ENCODE data around the gene TTR. TPM values are rescaled to one million over a fixed set of nuclear protein-coding genes. Genes with fewer than 3 reads are reported as not detected.
A peak's percentile ranks its signal among the peaks of the same experiment; 100 is the strongest.

Gene TTR
- total RNA-seq (2014; rRNA removed; shearing (Covaris generic)): not detected in 2 replicates

GRCh38 chr18:31591628-31592027 lies at the start of gene TTR:
Gene TTR (plus strand): TSS chr18:31591877. CDS start chr18:31591903, 26 bp downstream.
- DNase-seq (ENCODE audit: low read depth): no peak

- peak; percentile 7 for DNase-seq (ENCODE audit: low read depth)
Measured at GRCh38 chr18:31546476-31546875, 45.2 kb upstream of the TTR start.

GRCh38 chr18:31548853-31549252 lies 42.8 kb upstream of the TTR start:
- no peak for DNase-seq (ENCODE audit: low read depth)

- DNase-seq (ENCODE audit: low read depth): no peak
Measured at GRCh38 chr18:31549416-31549815, 42.3 kb upstream of the TTR start.

- DNase-seq (ENCODE audit: low read depth): no peak
Measured at GRCh38 chr18:31551883-31552282, 39.8 kb upstream of the TTR start.

GRCh38 chr18:31553800-31554199 lies 37.9 kb upstream of the TTR start:
- DNase-seq (ENCODE audit: low read depth): peak; percentile 7

GRCh38 chr18:31554776-31555175 lies 36.9 kb upstream of the TTR start:
- DNase-seq (ENCODE audit: low read depth): no peak

- DNase-seq (ENCODE audit: low read depth): peak; percentile 48
Measured at GRCh38 chr18:31555971-31556747, 35.5 kb upstream of the TTR start.

- DNase-seq (ENCODE audit: low read depth): no peak
Measured at GRCh38 chr18:31557446-31557845, 34.2 kb upstream of the TTR start.

GRCh38 chr18:31558567-31558966 lies 33.1 kb upstream of the TTR start:
- DNase-seq (ENCODE audit: low read depth): no peak

- no peak for DNase-seq (ENCODE audit: low read depth)
Measured at GRCh38 chr18:31562726-31563125, 29.0 kb upstream of the TTR start.

- no peak for DNase-seq (ENCODE audit: low read depth)
Measured at GRCh38 chr18:31563778-31564177, 27.9 kb upstream of the TTR start.

GRCh38 chr18:31565345-31565744 lies 26.3 kb upstream of the TTR start:
- DNase-seq (ENCODE audit: low read depth): no peak

GRCh38 chr18:31565782-31566512 lies 25.7 kb upstream of the TTR start:
- DNase-seq (ENCODE audit: low read depth): no peak

- no peak for DNase-seq (ENCODE audit: low read depth)
Measured at GRCh38 chr18:31566576-31567306, 24.9 kb upstream of the TTR start.

- DNase-seq (ENCODE audit: low read depth): no peak
Measured at GRCh38 chr18:31572368-31572767, 19.3 kb upstream of the TTR start.

- DNase-seq (ENCODE audit: low read depth): no peak
Measured at GRCh38 chr18:31573051-31573450, 18.6 kb upstream of the TTR start.

- no peak for DNase-seq (ENCODE audit: low read depth)
Measured at GRCh38 chr18:31574359-31574758, 17.3 kb upstream of the TTR start.

- no peak for DNase-seq (ENCODE audit: low read depth)
Measured at GRCh38 chr18:31575515-31576257, 16.0 kb upstream of the TTR start.

- no peak for DNase-seq (ENCODE audit: low read depth)
Measured at GRCh38 chr18:31576670-31577069, 15.0 kb upstream of the TTR start.

GRCh38 chr18:31577195-31577594 lies 14.5 kb upstream of the TTR start:
- no peak for DNase-seq (ENCODE audit: low read depth)

GRCh38 chr18:31578126-31578525 lies 13.6 kb upstream of the TTR start:
- DNase-seq (ENCODE audit: low read depth): no peak
